Endothelial cell of umbilical vein (primary cell): ENCODE results near the gene PITPNM1. TPM values are rescaled to one million over a fixed set of nuclear protein-coding genes. Genes with fewer than 3 reads are reported as not detected.

Experiments
- BruUV-seq: library from RNA; stranded (reverse); fragments of 400-500 nt; replicated peaks from 2 replicates; lab custom pipeline; 2021; lab: Mats Ljungman, UMichigan
- CTCF ChIA-PET: fragments of 300-600, 350-600 bp; sonication (Branson Sonifier 250); formaldehyde crosslinking; loops from one replicate; lab custom pipeline; 2021; ENCODE audit warnings: antibody characterized with exemption, inconsistent platforms; lab: Charles Lee
- POLR2A ChIA-PET: fragments of 300-600, 350-600 bp; sonication (Branson Sonifier 250); formaldehyde crosslinking; loops from one replicate; lab custom pipeline; 2021; ENCODE audit warnings: antibody characterized with exemption, inconsistent platforms; lab: Charles Lee
- DNase-seq: peaks from one replicate; pipeline ENCODE4 v3.0.0-alpha.2; 2011; ENCODE audit warnings: low read depth, low spot score
- FAIRE-seq: peaks from 2 replicates; lab custom pipeline; 2011; peaks lifted over from hg19 to GRCh38; lab: Jason Lieb, UNC
- H2AFZ ChIP-seq: 2 replicates; pipeline ENCODE4 v1.6.0; 2012; ENCODE audit warnings: low read depth, low read length, control low read depth, inconsistent platforms
- H3K27ac ChIP-seq: 2 replicates; pipeline ENCODE4 v1.5.1; 2011; ENCODE audit warnings: low read depth, mild to moderate bottlenecking, control low read depth, low read length, moderate library complexity; ENCODE audit not compliant: insufficient read depth
- H3K27me3 ChIP-seq, 2 experiments: 2 replicates each; pipeline versions ENCODE4 v1.6.0 to v1.6.1; 2011; ENCODE audit warnings: low read length in 2 of 2, mixed read lengths in 1 of 2; ENCODE audit not compliant: control insufficient read depth in 2 of 2, insufficient read depth in 2 of 2
- H3K36me3 ChIP-seq, 2 experiments: 2 replicates in 1 of 2; 3 replicates in 1 of 2; pipeline ENCODE4 v1.5.1; 2011; ENCODE audit warnings: low read length in 2 of 2, mild to moderate bottlenecking in 1 of 2, moderate library complexity in 1 of 2; ENCODE audit not compliant: control insufficient read depth in 2 of 2, insufficient read depth in 2 of 2; ENCODE audit errors: extremely low read depth in 1 of 2
- H3K4me1 ChIP-seq: 3 replicates; pipeline ENCODE4 v1.5.1; 2011; ENCODE audit warnings: mild to moderate bottlenecking, low read length; ENCODE audit not compliant: control insufficient read depth, insufficient read depth; ENCODE audit errors: extremely low read depth
- H3K4me2 ChIP-seq: 2 replicates; pipeline ENCODE4 v1.6.1; 2011; ENCODE audit warnings: low read length, control low read depth, mixed read lengths; ENCODE audit not compliant: insufficient read depth
- H3K4me3 ChIP-seq, 3 experiments: fragments of 200-600 bp in 1 of 3; sonication (generic), shearing (Covaris generic) in 1 of 3; replicated peaks in 1 of 3; 2 replicates each; pipeline ENCODE4 v1.5.1; 2011 to 2016; ENCODE audit warnings: control low read depth in 3 of 3, low read length in 3 of 3, mild to moderate bottlenecking in 2 of 3, inconsistent platforms in 1 of 3, low read depth in 1 of 3, moderate library complexity in 1 of 3; ENCODE audit not compliant: insufficient read depth in 1 of 3
- H3K79me2 ChIP-seq: 2 replicates; pipeline ENCODE4 v1.6.0; 2012; ENCODE audit warnings: low read length, inconsistent platforms; ENCODE audit not compliant: control insufficient read depth, insufficient read depth
- H3K9ac ChIP-seq: replicated peaks from 2 replicates; pipeline ENCODE3; 2011; ENCODE audit warnings: low read length, control low read depth; ENCODE audit not compliant: insufficient read depth; ENCODE audit errors: extremely low read depth
- H3K9me1 ChIP-seq: replicated peaks from 3 replicates; pipeline ENCODE4 v1.6.0; 2011; ENCODE audit warnings: mild to moderate bottlenecking, low read length; ENCODE audit not compliant: control insufficient read depth, insufficient read depth; ENCODE audit errors: extremely low read depth
- H3K9me3 ChIP-seq: replicated peaks from 2 replicates; pipeline ENCODE4 v1.5.1; 2012; ENCODE audit warnings: low read length, inconsistent platforms; ENCODE audit not compliant: control insufficient read depth, insufficient read depth
- H4K20me1 ChIP-seq: replicated peaks from 2 replicates; pipeline ENCODE3; 2011; ENCODE audit warnings: mild to moderate bottlenecking, low read length; ENCODE audit not compliant: control insufficient read depth, insufficient read depth; ENCODE audit errors: extremely low read depth
- EZH2 ChIP-seq: IDR thresholded peaks from 2 replicates; pipeline ENCODE4 v1.6.1; 2012; ENCODE audit warnings: borderline replicate concordance, low read depth, mild to moderate bottlenecking, moderate library complexity, low read length, inconsistent platforms; ENCODE audit not compliant: severe bottlenecking
- FOS ChIP-seq: IDR thresholded peaks from 2 replicates; pipeline ENCODE4 v1.6.1; 2011; ENCODE audit warnings: mild to moderate bottlenecking, low read length, moderate library complexity, borderline replicate concordance; ENCODE audit not compliant: insufficient read depth
- GATA2 ChIP-seq: IDR thresholded peaks from 2 replicates; pipeline ENCODE4 v1.7.0; 2011; ENCODE audit warnings: low read depth, mild to moderate bottlenecking, moderate library complexity, mixed read lengths, low read length; ENCODE audit not compliant: insufficient read length, insufficient read depth
- JUN ChIP-seq: IDR thresholded peaks from 2 replicates; pipeline ENCODE4 v1.6.1; 2011; ENCODE audit warnings: borderline replicate concordance, low read depth; ENCODE audit not compliant: insufficient read length, insufficient read depth
- MYC ChIP-seq: IDR thresholded peaks from one replicate; pipeline ENCODE4 v1.6.1; 2011; ENCODE audit warnings: mild to moderate bottlenecking, low read depth, low read length
- POLR2A ChIP-seq: IDR thresholded peaks from 2 replicates; pipeline ENCODE4 v1.6.1; 2012; ENCODE audit warnings: low read depth, mild to moderate bottlenecking, control low read depth, low read length
- POLR2AphosphoS5 ChIP-seq: IDR thresholded peaks from 2 replicates; pipeline ENCODE4 v1.6.1; 2012; ENCODE audit warnings: low read depth, mild to moderate bottlenecking, control low read depth, low read length, moderate library complexity; ENCODE audit not compliant: insufficient read depth
- dilution Hi-C: fragments of 300-500 bp; cut with MboI; formaldehyde crosslinking; loops from one replicate; pipeline ENCODE4 v1.15.0; 2019; ENCODE audit warnings: low sequenced_read_pairs; ENCODE audit not compliant: extremely low pct_ligation_motif_present
- intact Hi-C: fragments of 100-400 bp; cut with micrococcal nuclease; formaldehyde crosslinking; loops from one replicate; pipeline ENCODE4 v1.10.0; 2022
- polyA plus RNA-seq, 4 experiments: library from polyadenylated mRNA; depleted of rRNA in 3 of 4; stranded (reverse) in 3 of 4; unstranded in 1 of 4; fragments of >200 nt; gene quantifications; 2 replicates each; pipeline versions ENCODE4 v1.2.1 to v1.2.3, GENCODE V29; 2011 to 2012; ENCODE audit warnings: missing spikeins in 1 of 4
- total RNA-seq: library from RNA; stranded (reverse); gene quantifications from 2 replicates; pipeline ENCODE4 v1.2.3, GENCODE V29; 2021
- TF ChIP-seq, protein P1 (sequence below): IDR thresholded peaks from 2 replicates; pipeline ENCODE4 v1.6.1; 2011; ENCODE audit not compliant: insufficient read depth, insufficient read length
- TF ChIP-seq, protein P2 (sequence below), 2 donors: IDR thresholded peaks; 1 replicate in 1 of 2; 2 replicates in 1 of 2; pipeline ENCODE4 v1.5.1; 2011; ENCODE audit warnings: low read length in 2 of 2, mild to moderate bottlenecking in 2 of 2, moderate library complexity in 2 of 2, control low read depth in 1 of 2, inconsistent platforms in 1 of 2, low read depth in 1 of 2; ENCODE audit not compliant: insufficient read depth in 1 of 2; ENCODE audit errors: extremely low read depth in 1 of 2

PITPNM1 gene
- total and polyA plus RNA-seq, 2 donors (not counting 3 experiments of a cell fraction or from before 2014, with no cell fraction given) = 16.5 to 26.4 TPM

DNA sequence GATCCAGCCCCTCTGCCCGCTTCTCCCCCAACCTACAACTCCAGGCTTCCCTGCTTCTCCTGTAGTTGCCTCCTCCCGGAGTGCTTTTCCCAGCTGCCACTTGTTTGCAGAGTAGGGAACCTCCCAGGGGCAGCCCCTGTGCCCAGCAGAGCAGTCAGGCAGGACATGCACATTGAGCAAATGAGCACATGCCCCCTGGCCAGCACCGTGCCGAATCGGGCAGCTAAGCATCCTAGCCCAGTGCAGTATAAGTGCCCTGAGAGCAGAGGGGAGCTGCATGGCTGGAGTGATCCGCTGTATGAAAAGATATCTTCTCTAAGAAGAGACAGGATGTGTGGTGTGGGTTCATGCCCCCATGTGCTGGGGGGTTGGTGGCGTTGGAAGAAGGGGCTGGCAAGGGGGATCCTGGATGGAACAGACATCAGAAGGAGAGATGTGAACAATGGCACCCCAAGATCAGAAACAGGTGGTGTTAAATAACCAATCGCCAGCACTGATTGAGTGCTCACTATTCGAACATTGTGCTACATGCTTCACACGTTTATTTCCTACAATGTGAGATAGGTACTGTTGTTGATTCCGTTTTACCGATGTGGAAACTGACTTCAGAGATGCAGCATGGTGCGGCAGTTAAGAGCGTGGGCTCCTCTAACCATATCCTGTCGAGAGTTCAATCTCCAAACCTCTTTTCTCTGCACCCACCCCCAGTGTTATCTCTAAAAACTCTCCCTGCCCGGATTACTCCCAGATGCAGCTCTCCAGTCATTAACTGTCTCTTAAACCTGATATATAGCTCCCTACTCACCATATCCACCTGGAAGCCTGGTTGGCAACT, 21.1 kb downstream of the PITPNM1 start:
- Histone ChIP-seq H3K79me2 (no peaks in the 10 kb centered on the region), H2AFZ (no peak overlapping the region), H3K27ac (no peak overlapping the region), H3K4me3 (no peak overlapping the region), H4K20me1 (no peaks in the 10 kb centered on the region), H3K9ac (no peak overlapping the region), H3K36me3 (peaks cover 0 to 1% of the 10 kb centered on the region in 2 experiments), H3K9me1 (no peaks in the 10 kb centered on the region), H3K4me1 (no peaks in the 10 kb centered on the region), H3K27me3 (no peaks in the 10 kb centered on the region), H3K9me3 (no peaks in the 10 kb centered on the region), H3K4me2 (no peak overlapping the region)
- CTCF ChIA-PET = no interaction called here
- BruUV-seq = no TSS peak
- TF ChIP-seq GATA2 (no peak), EZH2 (no peak), JUN (no peak), FOS (no peak), POLR2AphosphoS5 (no peak), POLR2A (no peak), MYC (no peak)
- TF ChIP-seq, protein P1, sequence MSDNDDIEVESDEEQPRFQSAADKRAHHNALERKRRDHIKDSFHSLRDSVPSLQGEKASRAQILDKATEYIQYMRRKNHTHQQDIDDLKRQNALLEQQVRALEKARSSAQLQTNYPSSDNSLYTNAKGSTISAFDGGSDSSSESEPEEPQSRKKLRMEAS = no peak
- TF ChIP-seq, protein P2, sequence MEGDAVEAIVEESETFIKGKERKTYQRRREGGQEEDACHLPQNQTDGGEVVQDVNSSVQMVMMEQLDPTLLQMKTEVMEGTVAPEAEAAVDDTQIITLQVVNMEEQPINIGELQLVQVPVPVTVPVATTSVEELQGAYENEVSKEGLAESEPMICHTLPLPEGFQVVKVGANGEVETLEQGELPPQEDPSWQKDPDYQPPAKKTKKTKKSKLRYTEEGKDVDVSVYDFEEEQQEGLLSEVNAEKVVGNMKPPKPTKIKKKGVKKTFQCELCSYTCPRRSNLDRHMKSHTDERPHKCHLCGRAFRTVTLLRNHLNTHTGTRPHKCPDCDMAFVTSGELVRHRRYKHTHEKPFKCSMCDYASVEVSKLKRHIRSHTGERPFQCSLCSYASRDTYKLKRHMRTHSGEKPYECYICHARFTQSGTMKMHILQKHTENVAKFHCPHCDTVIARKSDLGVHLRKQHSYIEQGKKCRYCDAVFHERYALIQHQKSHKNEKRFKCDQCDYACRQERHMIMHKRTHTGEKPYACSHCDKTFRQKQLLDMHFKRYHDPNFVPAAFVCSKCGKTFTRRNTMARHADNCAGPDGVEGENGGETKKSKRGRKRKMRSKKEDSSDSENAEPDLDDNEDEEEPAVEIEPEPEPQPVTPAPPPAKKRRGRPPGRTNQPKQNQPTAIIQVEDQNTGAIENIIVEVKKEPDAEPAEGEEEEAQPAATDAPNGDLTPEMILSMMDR (IDR thresholded peaks at IDR 0.05; ENCODE audit: extremely low read depth in 1 of 2, insufficient read depth in 1 of 2, low read depth in 1 of 2, low read length in 2 of 2) = no peak
- dilution Hi-C loops = no loop called here
- FAIRE-seq (no peak), DNase-seq (no peak)
- intact Hi-C loops = loop anchor here (1.0 kb wide), 3 partner anchors 15 to 41 kb away; partner anchors contain the start of genes CORO1B and TMEM134
- POLR2A ChIA-PET = no interaction called here
